ENCODE data around the gene KCNQ5. TPM values are rescaled to one million over a fixed set of nuclear protein-coding genes. Genes with fewer than 3 reads are reported as not detected.
A peak's percentile ranks its signal among the peaks of the same experiment; 100 is the strongest.

Gene KCNQ5
- total RNA-seq, 1 donor from 2014 or later, result 10.1 TPM

DNA sequence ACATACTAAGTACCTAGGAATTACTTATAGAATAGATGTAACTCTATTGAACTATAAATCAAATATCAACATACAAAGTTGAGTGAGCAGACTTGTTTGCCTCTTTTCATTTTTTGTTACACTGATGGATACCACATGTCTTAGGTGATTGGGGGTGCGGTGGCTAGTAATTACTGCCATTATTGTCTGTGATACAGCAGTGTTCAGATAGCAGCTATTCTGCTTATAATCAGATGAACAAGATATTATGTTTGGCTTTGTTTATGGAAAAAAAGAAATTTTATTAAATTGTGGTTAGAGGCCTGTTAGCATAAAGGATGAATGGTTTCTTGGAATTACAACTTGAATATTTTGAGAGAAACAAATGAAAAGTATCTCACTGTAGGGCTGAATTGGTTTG is 55.9 kb downstream of the KCNQ5 start:
- no peaks in the 10 kb centered on the region for H3K27me3 Mint-ChIP-seq
- TF ChIP-seq, protein P1, sequence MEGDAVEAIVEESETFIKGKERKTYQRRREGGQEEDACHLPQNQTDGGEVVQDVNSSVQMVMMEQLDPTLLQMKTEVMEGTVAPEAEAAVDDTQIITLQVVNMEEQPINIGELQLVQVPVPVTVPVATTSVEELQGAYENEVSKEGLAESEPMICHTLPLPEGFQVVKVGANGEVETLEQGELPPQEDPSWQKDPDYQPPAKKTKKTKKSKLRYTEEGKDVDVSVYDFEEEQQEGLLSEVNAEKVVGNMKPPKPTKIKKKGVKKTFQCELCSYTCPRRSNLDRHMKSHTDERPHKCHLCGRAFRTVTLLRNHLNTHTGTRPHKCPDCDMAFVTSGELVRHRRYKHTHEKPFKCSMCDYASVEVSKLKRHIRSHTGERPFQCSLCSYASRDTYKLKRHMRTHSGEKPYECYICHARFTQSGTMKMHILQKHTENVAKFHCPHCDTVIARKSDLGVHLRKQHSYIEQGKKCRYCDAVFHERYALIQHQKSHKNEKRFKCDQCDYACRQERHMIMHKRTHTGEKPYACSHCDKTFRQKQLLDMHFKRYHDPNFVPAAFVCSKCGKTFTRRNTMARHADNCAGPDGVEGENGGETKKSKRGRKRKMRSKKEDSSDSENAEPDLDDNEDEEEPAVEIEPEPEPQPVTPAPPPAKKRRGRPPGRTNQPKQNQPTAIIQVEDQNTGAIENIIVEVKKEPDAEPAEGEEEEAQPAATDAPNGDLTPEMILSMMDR (IDR thresholded peaks at IDR 0.05), result no peak
- DNase-seq, result no peak
- intact Hi-C loops (cut with micrococcal nuclease), result no loop called here
- H3K27ac Mint-ChIP-seq, result no peak overlapping the region
- H3K36me3 Mint-ChIP-seq (ENCODE audit: low read depth), result peaks cover 7% of the 10 kb centered on the region
- H3K4me3 Mint-ChIP-seq, result no peak overlapping the region
- no peaks in the 10 kb centered on the region for H3K4me1 Mint-ChIP-seq
- CTCF ChIA-PET, result no interaction called here
- no peak for ATAC-seq (ENCODE audit: low read depth)
- POLR2A ChIA-PET, result no interaction called here
- H3K9me3 Mint-ChIP-seq, result no peaks in the 10 kb centered on the region

DNA sequence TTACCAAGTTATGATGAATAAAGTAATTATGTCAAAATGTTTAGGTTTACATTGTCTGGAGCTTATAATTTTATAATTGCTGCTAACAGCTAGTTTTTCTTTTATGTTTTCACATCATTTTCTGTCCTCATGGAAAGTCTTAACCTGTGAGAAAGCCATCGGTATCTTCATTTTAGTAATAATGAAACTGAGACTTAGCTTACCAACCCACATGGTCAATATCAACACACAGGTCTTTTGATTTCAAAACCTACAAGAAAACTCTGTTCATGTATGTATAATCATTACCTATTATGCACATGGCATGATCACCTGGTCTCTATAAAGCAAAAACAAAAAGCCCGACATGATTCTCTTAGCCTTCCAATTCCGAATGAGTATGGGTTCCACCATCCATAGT is 61.9 kb downstream of the KCNQ5 start:
- H3K36me3 Mint-ChIP-seq (ENCODE audit: low read depth), result peaks cover 10% of the 10 kb centered on the region
- POLR2A ChIA-PET, result no interaction called here
- ATAC-seq (ENCODE audit: low read depth) (no peak), DNase-seq (no peak)
- no peak overlapping the region for H3K4me3 Mint-ChIP-seq
- H3K27me3 Mint-ChIP-seq, result no peaks in the 10 kb centered on the region
- intact Hi-C loops (cut with micrococcal nuclease), result no loop called here
- H3K4me1 Mint-ChIP-seq, result peaks cover 7% of the 10 kb centered on the region
- CTCF ChIA-PET, result interaction anchor here (0.6 kb wide), 1 partner anchor 67 kb away, joined by 3 read pairs; no protein-coding TSS in a partner anchor
- no peak overlapping the region for H3K27ac Mint-ChIP-seq
- TF ChIP-seq, protein P1 (IDR thresholded peaks at IDR 0.05), result no peak
- no peaks in the 10 kb centered on the region for H3K9me3 Mint-ChIP-seq

DNA sequence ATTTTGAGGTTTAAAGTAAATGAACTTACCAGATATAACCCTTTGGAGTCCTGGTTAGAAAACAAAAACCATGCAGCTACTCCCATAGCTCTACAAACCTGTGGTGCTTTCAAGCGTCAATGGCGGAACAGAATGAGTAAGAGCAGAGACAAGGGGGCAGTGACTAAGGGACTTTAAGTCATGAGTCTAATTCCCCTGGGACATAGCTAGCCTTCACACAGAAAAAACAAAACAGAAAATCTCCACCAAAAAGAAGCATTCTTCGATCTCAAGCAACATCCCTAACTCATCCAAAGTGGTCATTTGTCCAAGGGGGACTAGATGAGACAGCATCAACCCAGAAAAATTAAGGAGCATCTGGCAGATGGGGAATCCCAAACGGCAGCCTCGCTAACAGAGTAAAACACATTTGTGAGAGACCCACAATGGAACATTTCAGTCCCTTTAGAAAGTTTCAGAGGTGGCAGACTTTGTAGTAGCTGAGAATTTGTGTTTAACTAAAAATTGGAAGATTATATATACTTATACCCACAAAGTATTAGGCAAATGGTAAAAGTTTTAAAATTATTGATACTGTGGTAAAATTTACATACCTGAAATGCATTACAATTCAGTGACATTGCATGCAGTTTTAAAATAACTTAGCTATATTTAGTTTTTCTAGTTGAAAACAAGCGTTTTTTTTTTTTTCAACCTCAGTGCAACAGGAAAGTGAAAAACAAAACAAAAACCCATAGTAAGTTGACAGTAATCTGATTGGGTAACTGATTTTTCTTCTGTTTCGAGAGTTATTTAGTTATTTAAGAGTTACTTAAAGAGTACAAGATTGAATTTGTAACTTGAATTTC is 67.5 kb downstream of the KCNQ5 start:
- ATAC-seq (ENCODE audit: low read depth), result peak; percentile 100

DNA sequence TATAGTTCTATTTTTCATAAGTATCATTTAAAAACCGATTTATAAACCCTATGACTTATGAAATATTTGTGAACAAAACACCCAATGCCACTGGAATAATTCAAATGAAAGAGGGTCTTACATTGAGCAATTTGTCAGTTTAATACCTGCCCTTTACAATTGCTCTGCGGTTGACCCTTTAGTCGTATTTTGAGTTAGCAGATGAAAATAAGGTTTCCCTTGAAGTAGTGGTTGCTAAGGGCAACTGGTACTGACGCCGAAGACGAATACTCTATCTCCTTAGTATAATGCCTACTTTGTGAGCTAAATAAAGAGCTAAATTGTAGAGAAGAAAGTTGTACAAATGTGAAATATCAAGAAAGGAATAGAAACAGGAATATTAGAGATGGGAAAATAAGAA is 69.4 kb downstream of the KCNQ5 start:
- ATAC-seq (ENCODE audit: low read depth) (no peak), DNase-seq (no peak)
- H3K27me3 Mint-ChIP-seq, result no peaks in the 10 kb centered on the region
- intact Hi-C loops (cut with micrococcal nuclease), result no loop called here
- TF ChIP-seq, protein P1 (IDR thresholded peaks at IDR 0.05), result no peak
- H3K4me1 Mint-ChIP-seq, result peaks cover 13% of the 10 kb centered on the region
- ChIA-PET CTCF (no interaction called here), POLR2A (no interaction called here)
- H3K4me3 Mint-ChIP-seq, result no peak overlapping the region
- H3K9me3 Mint-ChIP-seq, result peaks cover 3% of the 10 kb centered on the region
- H3K36me3 Mint-ChIP-seq (ENCODE audit: low read depth), result peaks cover 8% of the 10 kb centered on the region
- no peak overlapping the region for H3K27ac Mint-ChIP-seq

More for the DNA sequence above, 67.5 kb downstream of the KCNQ5 start:
- Mint-ChIP-seq H3K4me3 (peak overlapping the region; percentile 76), H3K4me1 (peaks cover 13% of the 10 kb centered on the region), H3K36me3 (ENCODE audit: low read depth) (peaks cover 8% of the 10 kb centered on the region), H3K9me3 (no peaks in the 10 kb centered on the region), H3K27me3 (no peaks in the 10 kb centered on the region), H3K27ac (peak overlapping the region; percentile 82)
- intact Hi-C loops (cut with micrococcal nuclease), result loop anchor here (1.0 to 2.0 kb wide), 4 partner anchors 19 to 66 kb away; no protein-coding TSS in a partner anchor
- no peak for DNase-seq
- POLR2A ChIA-PET, result interaction anchor here (0.7 to 1.7 kb wide), 5 partner anchors 38 to 69 kb away, joined by 3 to 13 read pairs (median 5); partner anchors contain the start of gene KCNQ5
- CTCF ChIA-PET, result no interaction called here
- TF ChIP-seq, protein P1 (IDR thresholded peaks at IDR 0.05), result no peak

DNA sequence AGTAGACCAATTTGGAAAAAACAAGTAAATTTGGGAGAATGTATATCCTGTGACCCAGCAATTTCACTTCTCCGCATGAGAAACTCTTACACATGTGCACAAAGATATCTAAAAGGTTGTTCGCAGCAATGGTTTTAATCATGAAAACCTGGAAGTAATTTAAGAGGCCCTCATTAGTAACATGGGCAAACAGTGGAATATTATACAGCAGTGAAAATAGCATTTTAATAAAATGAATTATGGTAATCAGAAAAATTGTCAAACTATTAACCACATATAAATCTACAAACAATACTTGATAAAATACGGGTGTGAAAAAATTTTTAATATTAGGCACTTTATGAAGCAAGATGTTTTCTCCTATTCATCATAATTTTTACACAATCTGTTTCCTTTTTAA is 74.2 kb downstream of the KCNQ5 start:
- Mint-ChIP-seq H3K9me3 (peaks cover 3% of the 10 kb centered on the region), H3K4me1 (no peaks in the 10 kb centered on the region), H3K4me3 (no peak overlapping the region), H3K27me3 (no peaks in the 10 kb centered on the region), H3K27ac (no peak overlapping the region), H3K36me3 (ENCODE audit: low read depth) (no peaks in the 10 kb centered on the region)
- intact Hi-C loops (cut with micrococcal nuclease), result no loop called here
- POLR2A ChIA-PET, result no interaction called here
- TF ChIP-seq, protein P1 (IDR thresholded peaks at IDR 0.05), result no peak
- ATAC-seq (ENCODE audit: low read depth), result no peak
- CTCF ChIA-PET, result no interaction called here
- no peak for DNase-seq

Data from activated B cell treated with CpG ODN at 0.5 μM for 24 hours (primary cell).